GM10847 (cell line): Measurements from ENCODE around the gene SLX9.

ENCODE experiments used
- POLR2A ChIP-seq: IDR thresholded peaks from 2 replicates; pipeline ENCODE4 v1.6.1; 2011; ENCODE audit not compliant: insufficient read length; ENCODE audit errors: extremely low read depth

SLX9 gene

GRCh38 chr21:44907966-44908895 lies 31.6 kb upstream of the SLX9 start:
- TF ChIP-seq POLR2A: no peak

- no peak for TF ChIP-seq POLR2A
Observed at GRCh38 chr21:44908908-44909307, 30.9 kb upstream of the SLX9 start.

- no peak for TF ChIP-seq POLR2A
Observed at GRCh38 chr21:44909719-44910118, 30.1 kb upstream of the SLX9 start.

GRCh38 chr21:44910229-44911067 lies 29.4 kb upstream of the SLX9 start:
- no peak for TF ChIP-seq POLR2A

GRCh38 chr21:44911068-44911383 lies 28.8 kb upstream of the SLX9 start:
- no peak for TF ChIP-seq POLR2A

GRCh38 chr21:44911384-44912157 lies 28.3 kb upstream of the SLX9 start:
- no peak for TF ChIP-seq POLR2A

GRCh38 chr21:44912158-44912473 lies 27.7 kb upstream of the SLX9 start:
- no peak for TF ChIP-seq POLR2A

- TF ChIP-seq POLR2A: no peak
Observed at GRCh38 chr21:44913425-44914175, 26.2 kb upstream of the SLX9 start.

- no peak for TF ChIP-seq POLR2A
Observed at GRCh38 chr21:44914176-44914874, 25.5 kb upstream of the SLX9 start.

- TF ChIP-seq POLR2A: no peak
Observed at GRCh38 chr21:44916965-44917364, 22.9 kb upstream of the SLX9 start.

- TF ChIP-seq POLR2A: no peak
Observed at GRCh38 chr21:44917446-44918106, 22.3 kb upstream of the SLX9 start.

- no peak for TF ChIP-seq POLR2A
Observed at GRCh38 chr21:44918107-44918470, 21.7 kb upstream of the SLX9 start.

GRCh38 chr21:44918581-44919033 lies 21.2 kb upstream of the SLX9 start:
- TF ChIP-seq POLR2A: no peak
